GM12878 (cell line): ENCODE data around the gene SYNDIG1. TPM values are rescaled to one million over a fixed set of nuclear protein-coding genes. Genes with fewer than 3 reads are reported as not detected.

Experiments used
- ATAC-seq: fragments of 200-7000 bp; cut with Tn5 transposase; 3 replicates; pipeline ENCODE4 v1.9.1; 2020; ENCODE audit warnings: mild to moderate bottlenecking, moderate library complexity
- BruUV-seq: library from RNA; stranded (reverse); fragments of 400-500 nt; replicated peaks from 2 replicates; lab custom pipeline; 2021; lab: Mats Ljungman, UMichigan
- CTCF ChIA-PET: fragments of 300-600 bp; sonication (Branson Sonifier 250); formaldehyde crosslinking; extraction: SDS; loops from one replicate; lab custom pipeline; 2021; ENCODE audit warnings: inconsistent platforms; lab: Yijun Ruan, JAX
- POLR2A ChIA-PET: fragments of 350-600 bp; formaldehyde crosslinking; extraction: SDS; loops from one replicate; lab custom pipeline; 2021; ENCODE audit warnings: inconsistent platforms; lab: Charles Lee
- RAD21 ChIA-PET: fragments of 300-600 bp; sonication (Branson Sonifier 250); formaldehyde crosslinking; loops from one replicate; lab custom pipeline; 2023; ENCODE audit warnings: antibody characterized with exemption; ENCODE audit not compliant: unreplicated experiment; lab: Charles Lee
- SMC1A ChIA-PET: fragments of 300-600 bp; sonication (Branson Sonifier 250); formaldehyde crosslinking; loops from one replicate; lab custom pipeline; 2023; ENCODE audit not compliant: unreplicated experiment, uncharacterized antibody; lab: Charles Lee
- DNase-seq: peaks from one replicate; pipeline ENCODE4 v3.0.0-alpha.2; 2011; ENCODE audit warnings: low read depth, low spot score
- FAIRE-seq: peaks from 3 replicates; lab custom pipeline; 2011; peaks lifted over from hg19 to GRCh38; lab: Jason Lieb, UNC
- H2AFZ ChIP-seq: 2 replicates; pipeline ENCODE4 v1.6.0; 2011; ENCODE audit warnings: low read depth, low read length, control low read depth; ENCODE audit not compliant: control insufficient read depth
- H3K27ac ChIP-seq: 2 replicates; pipeline ENCODE4 v1.5.1; 2011; ENCODE audit warnings: control low read depth; ENCODE audit not compliant: control insufficient read depth, insufficient read depth
- H3K27me3 ChIP-seq, 2 experiments: replicated peaks in 1 of 2; 2 replicates each; pipeline versions ENCODE4 v1.6.0 to v1.6.1; 2011; ENCODE audit warnings: low read length in 1 of 2; ENCODE audit not compliant: control insufficient read depth in 2 of 2, insufficient read depth in 2 of 2
- H3K36me3 ChIP-seq, 2 experiments: 2 replicates each; pipeline ENCODE4 v1.5.1; 2011; ENCODE audit warnings: low read length in 1 of 2; ENCODE audit not compliant: control insufficient read depth in 2 of 2, insufficient read depth in 2 of 2
- H3K4me1 ChIP-seq: 2 replicates; pipeline ENCODE4 v1.6.1; 2011; ENCODE audit warnings: mild to moderate bottlenecking, low read length, moderate library complexity, mixed read lengths; ENCODE audit not compliant: control insufficient read depth, insufficient read depth
- H3K4me2 ChIP-seq: 2 replicates; pipeline ENCODE4 v1.6.0; 2011; ENCODE audit warnings: control low read depth; ENCODE audit not compliant: control insufficient read depth, insufficient read depth
- H3K4me3 ChIP-seq: fragments of 200-600 bp; sonication (generic); 2 replicates; pipeline ENCODE4 v1.5.1; 2016
- H3K79me2 ChIP-seq: 2 replicates; pipeline ENCODE4 v1.6.0; 2011; ENCODE audit warnings: low read length; ENCODE audit not compliant: control insufficient read depth, insufficient read depth
- H3K9ac ChIP-seq: 2 replicates; pipeline ENCODE4 v1.8.0; 2011; ENCODE audit warnings: low read length, control low read depth, mixed read lengths; ENCODE audit not compliant: control insufficient read depth, insufficient read depth
- H3K9me3 ChIP-seq: replicated peaks from 3 replicates; pipeline ENCODE4 v1.5.1; 2011; ENCODE audit warnings: mild to moderate bottlenecking, low read length; ENCODE audit not compliant: control insufficient read depth, insufficient read depth
- H4K20me1 ChIP-seq: 2 replicates; pipeline ENCODE4 v1.6.0; 2011; ENCODE audit not compliant: control insufficient read depth, insufficient read depth
- ATF3 ChIP-seq: IDR thresholded peaks from 2 replicates; pipeline ENCODE4 v1.6.1; 2011; ENCODE audit warnings: low read depth, mild to moderate bottlenecking, low read length, moderate library complexity, borderline replicate concordance; ENCODE audit errors: extremely low read depth
- BCLAF1 ChIP-seq: fragments of 450-650 bp; IDR thresholded peaks from 2 replicates; pipeline ENCODE4 v1.6.1; 2017; ENCODE audit warnings: antibody characterized with exemption, mild to moderate bottlenecking, moderate library complexity
- BMI1 ChIP-seq: fragments of 450-650 bp; IDR thresholded peaks from 2 replicates; pipeline ENCODE4 v1.6.1; 2016; ENCODE audit warnings: mild to moderate bottlenecking, moderate library complexity, borderline replicate concordance
- CTCF ChIP-seq, 3 experiments: IDR thresholded peaks in 2 of 3; conservative IDR thresholded peaks in 1 of 3; 2 replicates each; pipeline ENCODE4 v1.5.1; 2011; ENCODE audit warnings: low read depth in 3 of 3, low read length in 3 of 3, mild to moderate bottlenecking in 3 of 3, control low read depth in 2 of 3, moderate library complexity in 2 of 3, inconsistent platforms in 1 of 3, mixed read lengths in 1 of 3; ENCODE audit not compliant: control insufficient read depth in 2 of 3, insufficient read depth in 1 of 3; ENCODE audit errors: extremely low read depth in 1 of 3
- EP300 ChIP-seq, 2 experiments: fragments of 150-350 bp in 1 of 2; IDR thresholded peaks; 2 replicates each; pipeline ENCODE4 v1.6.1; 2011 to 2012; ENCODE audit warnings: low read depth in 2 of 2, low read length in 2 of 2, borderline replicate concordance in 1 of 2, improper control_type of control experiment in 1 of 2, inconsistent platforms in 1 of 2; ENCODE audit not compliant: control insufficient read depth in 1 of 2
- ETV6 ChIP-seq, 2 experiments: fragments of 450-650 bp in 1 of 2; IDR thresholded peaks in 1 of 2; conservative IDR thresholded peaks in 1 of 2; 2 replicates each; pipeline ENCODE4 v1.6.1; 2014; ENCODE audit warnings: antibody characterized with exemption in 1 of 2, borderline replicate concordance in 1 of 2, low read depth in 1 of 2, mild to moderate bottlenecking in 1 of 2, moderate library complexity in 1 of 2
- GABPA ChIP-seq: IDR thresholded peaks from 2 replicates; pipeline ENCODE4 v1.6.1; 2014; ENCODE audit warnings: antibody characterized with exemption, low read depth, mild to moderate bottlenecking, inconsistent platforms
- IKZF2 ChIP-seq, 2 experiments: fragments of 450-650 bp; IDR thresholded peaks; 2 replicates each; pipeline ENCODE4 v1.6.1; 2017; ENCODE audit warnings: mild to moderate bottlenecking in 2 of 2, moderate library complexity in 2 of 2
- KDM1A ChIP-seq: fragments of 200-600 bp; sonication (generic); IDR thresholded peaks from 2 replicates; pipeline ENCODE4 v1.6.1; 2016; ENCODE audit warnings: borderline replicate concordance
- LARP7 ChIP-seq: fragments of 450-650 bp; IDR thresholded peaks from 2 replicates; pipeline ENCODE4 v1.6.1; 2017; ENCODE audit warnings: mild to moderate bottlenecking
- NR2F1 ChIP-seq: fragments of 450-650 bp; conservative IDR thresholded peaks from 2 replicates; pipeline ENCODE4 v1.6.1; 2017; ENCODE audit warnings: mild to moderate bottlenecking
- SIX5 ChIP-seq: IDR thresholded peaks from 2 replicates; pipeline ENCODE4 v1.6.1; 2011; ENCODE audit warnings: mild to moderate bottlenecking, low read depth, low read length, moderate library complexity; ENCODE audit not compliant: severe bottlenecking
- SREBF1 ChIP-seq: IDR thresholded peaks from 2 replicates; pipeline ENCODE4 v1.6.1; 2012; ENCODE audit warnings: mild to moderate bottlenecking, low read length
- TARDBP ChIP-seq: IDR thresholded peaks from 2 replicates; pipeline ENCODE4 v1.6.1; 2016; ENCODE audit warnings: borderline replicate concordance
- ZZZ3 ChIP-seq: IDR thresholded peaks from 2 replicates; pipeline ENCODE4 v1.6.1; 2011; ENCODE audit warnings: low read depth; ENCODE audit not compliant: control insufficient read depth, insufficient read length
- WGBS: methylation state at CpG from one replicate; pipeline ENCODE4 v1.1.6; 2016; ENCODE audit warnings: low lambda C conversion rate; ENCODE audit not compliant: insufficient replicate concordance, insufficient coverage; ENCODE audit errors: missing lambda C conversion rate; 5-methylcytosine and 5-hydroxymethylcytosine counted together
- in situ Hi-C: fragments of 300-500 bp; cut with MboI; formaldehyde crosslinking; loops from 9 replicates; pipeline ENCODE4 v1.14.3; 2018; ENCODE audit warnings: mixed read lengths
- intact Hi-C: fragments of 100-400 bp; cut with micrococcal nuclease; formaldehyde crosslinking; loops from one replicate; pipeline ENCODE4 v1.14.2; 2022; ENCODE audit not compliant: unreplicated experiment
- polyA plus RNA-seq, 11 experiments: library from polyadenylated mRNA; depleted of rRNA in 4 of 11; unstranded in 6 of 11; stranded (reverse) in 5 of 11; fragments of >200 nt; fragmentation: Nextera tagmentation in 4 of 11; fragmentation: Illumina TruSeq in 1 of 11; extraction: Ambion mirVana in 4 of 11; extraction: Trizol in 1 of 11; gene quantifications; 1 replicate in 1 of 11; 2 replicates in 10 of 11; pipeline versions ENCODE4 v1.2.1 to v1.2.3, GENCODE V29; 2011 to 2016; ENCODE audit warnings: inconsistent platforms in 2 of 11, missing spikeins in 2 of 11, low read depth in 1 of 11
- total RNA-seq, 4 experiments: library from RNA; depleted of rRNA in 3 of 4; stranded (reverse); fragments of >200 nt in 3 of 4; fragmentation: Illumina TruSeq in 1 of 4; extraction: Trizol in 1 of 4; gene quantifications; 2 replicates each; pipeline versions ENCODE4 v1.2.1 to v1.2.3, GENCODE V29; 2013 to 2021
- TF ChIP-seq, protein P1 (sequence below): fragments of 450-650 bp; IDR thresholded peaks from 2 replicates; pipeline ENCODE4 v1.6.1; 2016; ENCODE audit warnings: mild to moderate bottlenecking

Gene SYNDIG1
- total and polyA plus RNA-seq, 10 of the 15 experiments (the other 5 are each of a cell fraction or from before 2014, with no cell fraction given), result not detected

DNA sequence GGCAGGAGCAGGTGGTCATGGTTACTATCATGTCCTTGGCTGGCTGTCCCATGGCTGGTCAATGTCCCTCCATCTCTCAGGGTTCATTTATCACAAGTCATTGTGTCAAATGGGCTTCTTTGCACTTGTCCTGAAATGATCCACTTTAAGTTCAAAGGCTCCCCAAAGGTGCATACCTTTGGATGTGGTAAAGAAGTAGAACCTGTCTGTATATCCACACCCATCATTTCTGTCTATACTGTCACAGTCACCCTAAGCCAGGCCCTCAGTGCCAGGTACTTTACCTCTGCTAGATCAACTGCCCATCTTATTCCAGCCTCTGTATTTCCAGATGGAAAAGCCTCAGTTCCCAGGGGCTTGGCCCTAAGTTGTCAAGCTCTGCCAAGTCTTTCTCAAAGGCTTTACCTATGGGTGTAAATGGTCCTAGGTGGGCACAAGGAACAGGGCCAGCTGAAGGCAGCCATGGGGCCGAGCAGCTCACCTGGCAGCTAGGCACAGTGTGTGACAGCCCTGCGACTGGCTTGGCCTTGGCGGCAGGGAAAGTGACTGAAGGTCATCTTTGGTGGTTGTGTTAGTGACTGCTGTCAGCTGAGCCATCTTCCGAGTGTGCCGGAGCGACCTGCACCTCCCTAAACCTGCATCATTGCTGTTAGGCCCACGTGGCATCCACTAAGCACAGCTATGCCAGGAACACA, 198.4 kb downstream of the SYNDIG1 start (continued):
- TF ChIP-seq BCLAF1, result no peak
- TF ChIP-seq, protein P1, sequence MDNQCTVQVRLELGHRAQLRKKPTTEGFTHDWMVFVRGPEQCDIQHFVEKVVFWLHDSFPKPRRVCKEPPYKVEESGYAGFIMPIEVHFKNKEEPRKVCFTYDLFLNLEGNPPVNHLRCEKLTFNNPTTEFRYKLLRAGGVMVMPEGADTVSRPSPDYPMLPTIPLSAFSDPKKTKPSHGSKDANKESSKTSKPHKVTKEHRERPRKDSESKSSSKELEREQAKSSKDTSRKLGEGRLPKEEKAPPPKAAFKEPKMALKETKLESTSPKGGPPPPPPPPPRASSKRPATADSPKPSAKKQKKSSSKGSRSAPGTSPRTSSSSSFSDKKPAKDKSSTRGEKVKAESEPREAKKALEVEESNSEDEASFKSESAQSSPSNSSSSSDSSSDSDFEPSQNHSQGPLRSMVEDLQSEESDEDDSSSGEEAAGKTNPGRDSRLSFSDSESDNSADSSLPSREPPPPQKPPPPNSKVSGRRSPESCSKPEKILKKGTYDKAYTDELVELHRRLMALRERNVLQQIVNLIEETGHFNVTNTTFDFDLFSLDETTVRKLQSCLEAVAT, result no peak
- no peak for TF ChIP-seq ATF3
- TF ChIP-seq, all 136 proteins: peak for 0

DNA sequence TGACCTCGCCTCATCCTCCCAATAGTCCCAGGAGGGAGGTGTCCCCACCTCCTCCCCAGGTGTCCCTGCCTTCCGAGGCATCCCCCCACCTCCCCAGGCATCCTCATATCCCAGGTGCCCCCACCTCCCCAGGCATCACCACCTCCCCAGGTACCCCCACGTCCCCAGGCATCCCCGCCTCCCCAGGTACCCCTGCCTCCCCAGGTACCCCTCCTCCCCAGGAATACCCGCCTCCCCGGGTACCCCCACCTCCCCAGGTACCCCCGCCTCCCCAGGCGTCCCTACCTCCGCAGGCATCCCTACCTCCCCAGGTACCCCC, 198.9 kb downstream of the SYNDIG1 start:
- Histone ChIP-seq H3K9ac (no peak overlapping the region), H3K36me3 (no peaks in the 10 kb centered on the region), H3K9me3 (no peaks in the 10 kb centered on the region), H3K4me2 (no peak overlapping the region), H3K4me3 (no peak overlapping the region), H3K79me2 (no peaks in the 10 kb centered on the region), H3K27ac (no peak overlapping the region), H3K4me1 (no peaks in the 10 kb centered on the region), H4K20me1 (no peaks in the 10 kb centered on the region), H3K27me3 (peaks cover 0 to 2% of the 10 kb centered on the region in 2 experiments; a peak in 2 of 4 replicates), H2AFZ (no peak overlapping the region)
- ATAC-seq (no peak), DNase-seq (no peak), FAIRE-seq (no peak)
- no TSS peak for BruUV-seq
- ChIA-PET CTCF (no interaction called here), RAD21 (no interaction called here), POLR2A (no interaction called here), SMC1A (no interaction called here)
- intact Hi-C loops (no loop called here), in situ Hi-C loops (no loop called here)
- WGBS, result 0% methylated on average over 1 of the region's 9 CpGs
- TF ChIP-seq ETV6 (conservative IDR thresholded peaks at IDR 0.05 in 1 of 2, IDR thresholded peaks at IDR 0.05 in 1 of 2; ENCODE audit: borderline replicate concordance in 1 of 2, low read depth in 1 of 2), result no peak
- TF ChIP-seq EP300 (IDR thresholded peaks at IDR 0.05; ENCODE audit: borderline replicate concordance in 1 of 2, control insufficient read depth in 1 of 2, low read depth in 2 of 2, low read length in 2 of 2), result no peak
- TF ChIP-seq BMI1, result no peak
- no peak for TF ChIP-seq ZZZ3
- TF ChIP-seq GABPA, result no peak
- TF ChIP-seq LARP7, result no peak
- no peak for TF ChIP-seq TARDBP
- TF ChIP-seq NR2F1, result no peak
- TF ChIP-seq SIX5, result no peak
- no peak for TF ChIP-seq IKZF2 (IDR thresholded peaks at IDR 0.05)
- no peak for TF ChIP-seq KDM1A
- no peak for TF ChIP-seq CTCF (IDR thresholded peaks at IDR 0.05 in 2 of 3, conservative IDR thresholded peaks at IDR 0.05 in 1 of 3; ENCODE audit: control insufficient read depth in 2 of 3, extremely low read depth in 1 of 3, insufficient read depth in 1 of 3, low read depth in 3 of 3, low read length in 3 of 3)
- TF ChIP-seq SREBF1, result no peak
